Mucosa of gallbladder (tissue), 1 donor: ENCODE data around the gene PCDH9. TPM values are rescaled to one million over a fixed set of nuclear protein-coding genes. Genes with fewer than 3 reads are reported as not detected.

Source experiments
- DNase-seq: peaks from one replicate; pipeline ENCODE4 v3.0.0-alpha.2; 2020; ENCODE audit warnings: low spot score
- total RNA-seq: library from RNA; stranded (reverse); gene quantifications from one replicate; pipeline ENCODE4 v1.2.1, GENCODE V29; 2021
- donor health status: DM: no; HTN: no; CAD: no.

PCDH9 gene
- total RNA-seq, 1 donor from 2014 or later: 9.0 TPM

DNA sequence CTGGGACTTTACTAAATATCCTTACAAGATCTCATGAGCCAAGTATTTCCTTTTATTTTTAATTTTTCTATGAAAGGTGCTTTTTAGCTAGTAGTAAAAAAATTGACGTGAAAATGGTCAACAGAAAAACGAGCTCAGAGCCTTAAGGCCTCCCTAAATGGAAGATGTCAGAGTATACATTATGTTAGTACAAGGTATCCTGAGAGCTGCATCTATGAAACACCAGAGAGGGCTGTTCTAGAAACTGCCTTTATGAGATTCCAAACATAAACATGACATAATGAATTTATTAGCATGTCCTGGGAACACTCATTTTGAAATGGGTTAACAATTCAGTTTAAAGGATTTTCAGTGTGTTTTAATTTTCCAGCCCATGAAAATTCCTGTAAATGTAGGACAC lies 146.6 kb downstream of the PCDH9 start:
- DNase-seq: no peak

DNA sequence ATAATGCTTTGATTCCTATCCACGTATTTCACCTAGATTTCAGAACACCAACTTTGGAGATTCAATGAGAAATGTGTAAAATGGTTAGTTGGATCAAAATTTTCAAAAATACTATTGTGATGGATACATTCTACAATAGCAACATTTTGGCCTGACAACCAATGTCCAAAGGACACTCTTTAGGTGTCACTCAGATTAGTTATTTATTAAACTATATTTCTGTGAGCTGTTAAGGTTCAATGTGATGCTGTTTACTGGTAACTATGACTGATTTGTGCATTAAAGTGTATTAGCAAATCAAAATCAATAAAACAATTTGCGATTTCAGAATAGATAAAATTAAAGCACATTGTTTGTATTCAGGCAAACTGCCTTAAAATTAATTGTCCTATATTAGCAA lies 149.8 kb downstream of the PCDH9 start:
- no peak for DNase-seq

GRCh38 chr13:67078062-67078461 lies 152.1 kb downstream of the PCDH9 start:
- no peak for DNase-seq

DNA sequence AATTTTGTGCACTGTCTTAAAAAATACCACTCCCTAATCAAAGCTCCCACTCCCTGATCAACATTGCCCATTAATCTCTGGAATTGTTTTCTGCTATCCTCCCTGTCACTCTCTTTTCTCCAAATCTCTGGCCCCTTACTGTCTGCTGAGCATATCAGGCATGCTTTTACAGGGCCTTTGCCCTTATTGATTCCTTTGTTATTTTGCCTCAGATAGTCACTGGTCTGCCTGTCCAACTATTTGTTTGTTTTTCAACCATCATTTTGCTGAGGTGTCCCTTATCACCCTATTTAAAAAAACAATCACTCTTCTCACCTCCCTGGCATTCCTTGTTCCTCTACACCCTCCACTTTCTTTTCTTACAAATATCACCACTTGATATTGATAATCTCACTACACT lies 153.0 kb downstream of the PCDH9 start:
- no peak for DNase-seq

DNA sequence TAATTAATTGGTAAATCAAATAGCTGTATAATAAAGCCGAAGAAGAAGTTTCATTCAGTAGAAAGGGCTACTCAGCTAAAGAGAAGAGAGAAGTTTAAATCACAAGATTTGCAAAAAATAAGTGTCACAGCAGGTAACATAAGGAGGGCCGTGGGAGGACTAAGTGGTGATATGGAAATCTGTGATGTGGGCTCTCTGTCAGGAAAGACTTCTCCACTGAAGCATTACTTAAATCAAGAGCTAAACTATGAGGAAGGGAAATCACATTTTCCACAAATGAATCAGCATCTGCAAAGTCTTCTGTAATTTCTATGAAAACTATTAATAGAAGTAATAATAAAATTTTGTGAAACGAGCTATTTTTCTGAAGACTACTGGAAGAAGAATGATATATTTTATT lies 153.8 kb downstream of the PCDH9 start:
- DNase-seq: no peak

DNA sequence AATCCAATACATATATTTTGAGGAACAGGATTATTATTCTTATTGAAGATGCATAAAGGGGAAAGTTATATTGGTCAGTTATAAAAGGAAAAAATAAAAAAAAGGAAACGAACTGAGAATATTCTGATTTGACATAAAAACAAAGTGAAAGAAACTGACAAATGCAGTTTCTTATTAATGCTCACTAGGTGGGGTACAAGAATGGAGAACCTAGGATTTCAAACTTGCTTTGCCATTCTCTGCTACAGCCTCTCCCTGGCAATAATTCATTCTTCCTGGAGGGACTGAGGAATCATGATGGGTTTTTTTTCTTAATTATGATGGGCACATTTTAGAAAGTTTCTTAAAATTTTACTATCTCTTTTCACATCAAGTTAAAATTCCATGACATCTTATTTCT lies 154.9 kb downstream of the PCDH9 start:
- no peak for DNase-seq

DNA sequence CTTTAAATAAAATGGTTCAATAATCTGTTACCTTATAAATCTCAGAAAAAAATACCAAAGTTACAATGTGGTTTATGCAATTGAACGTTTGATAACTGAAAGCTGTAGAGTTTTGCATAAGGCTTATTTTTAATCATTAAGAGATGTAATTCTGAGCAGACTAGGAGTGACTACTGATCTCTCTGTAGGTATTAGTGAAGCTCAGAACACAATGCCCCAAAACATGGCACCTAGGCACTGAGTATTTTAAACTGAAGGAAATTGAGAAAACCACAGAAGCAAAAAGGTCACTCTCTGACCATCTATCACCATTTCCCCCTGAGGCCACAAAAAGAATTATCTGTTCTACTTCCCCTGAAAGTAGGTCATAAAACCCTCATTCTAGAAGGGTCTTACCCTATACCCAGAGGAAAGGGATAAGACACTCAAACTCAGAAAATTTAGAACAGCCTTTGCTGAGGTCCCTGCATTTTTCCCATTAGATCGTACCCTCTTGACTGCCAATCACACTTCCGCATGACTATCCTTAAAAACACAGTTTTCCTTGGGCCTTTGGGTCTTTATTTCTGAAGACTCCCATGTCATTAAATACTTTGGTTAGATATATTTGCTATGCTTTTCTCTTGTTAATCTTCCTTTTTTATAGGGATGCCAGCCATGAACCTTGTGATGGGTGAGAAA lies 158.1 kb downstream of the PCDH9 start:
- no peak for DNase-seq

- no peak for DNase-seq
Measured at GRCh38 chr13:67070306-67070705, 159.8 kb downstream of the PCDH9 start.

DNA sequence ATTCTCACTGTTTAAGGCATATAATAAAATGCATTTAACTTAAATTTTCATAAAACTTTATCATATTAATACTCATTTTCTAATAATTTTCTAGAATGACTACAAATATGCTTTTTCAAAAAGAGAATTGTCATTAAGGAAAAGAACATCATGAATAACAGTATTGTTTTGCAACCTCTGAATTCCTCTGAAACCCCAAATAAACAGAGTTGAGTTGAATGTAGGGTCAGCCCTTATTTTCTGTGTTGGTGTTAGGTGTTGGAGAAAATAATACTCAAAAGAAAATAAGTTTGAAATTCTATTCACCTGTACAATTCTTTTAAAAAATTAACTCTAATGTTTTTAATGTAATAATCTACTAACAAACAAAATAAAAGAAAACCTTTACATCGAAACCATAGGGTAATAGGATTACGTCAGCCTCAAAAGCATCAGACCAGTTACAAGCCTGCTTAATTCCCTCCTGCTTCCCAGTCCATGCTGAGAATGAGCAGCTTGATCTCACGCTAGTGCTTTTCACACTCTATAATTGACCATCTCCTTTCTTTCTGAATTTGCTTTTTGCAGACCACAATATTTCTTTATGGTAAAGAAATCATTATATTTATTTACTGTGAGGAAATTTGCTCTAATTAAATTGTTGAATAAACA lies 160.9 kb downstream of the PCDH9 start:
- DNase-seq: no peak

DNA sequence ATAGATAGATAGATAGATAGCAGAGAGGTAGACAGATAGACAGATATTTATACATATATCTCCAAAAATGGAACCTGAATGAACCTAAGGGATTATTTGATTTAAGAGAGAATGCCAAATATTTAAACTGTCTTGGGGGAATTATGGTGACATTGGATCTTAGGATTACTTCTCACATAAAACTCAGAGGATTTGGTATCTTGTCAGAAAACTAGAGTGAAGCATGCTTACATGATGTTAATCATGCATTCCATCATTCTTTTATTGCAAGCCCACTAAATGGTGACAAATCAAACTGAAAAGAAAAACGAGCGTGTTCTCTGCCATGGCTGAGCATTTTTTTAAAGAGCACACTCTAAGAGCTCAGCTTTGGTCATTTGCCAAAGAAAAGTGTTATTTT lies 165.2 kb downstream of the PCDH9 start:
- no peak for DNase-seq

DNA sequence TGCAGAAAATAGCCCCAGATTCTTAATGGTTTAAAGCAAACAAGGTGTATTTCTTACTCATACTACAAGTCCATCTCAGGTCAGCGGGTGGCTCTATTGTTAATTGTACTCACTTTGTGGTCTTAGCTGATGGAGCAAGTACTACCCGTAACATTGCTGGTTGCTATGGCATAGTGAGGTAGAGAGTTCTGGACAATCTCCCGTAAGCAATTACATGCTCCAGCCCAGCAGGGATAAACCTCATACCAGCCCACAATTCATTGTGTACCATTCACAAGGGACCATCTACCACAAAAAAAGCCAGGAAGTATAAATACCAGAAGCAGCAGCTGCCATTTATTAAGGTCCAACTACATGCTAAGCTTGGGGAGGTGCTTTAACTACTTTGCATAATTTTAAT lies 167.1 kb downstream of the PCDH9 start:
- no peak for DNase-seq

GRCh38 chr13:67062160-67062559 lies 168.0 kb downstream of the PCDH9 start:
- DNase-seq: no peak

GRCh38 chr13:67061750-67062149 lies 168.4 kb downstream of the PCDH9 start:
- DNase-seq: no peak

DNA sequence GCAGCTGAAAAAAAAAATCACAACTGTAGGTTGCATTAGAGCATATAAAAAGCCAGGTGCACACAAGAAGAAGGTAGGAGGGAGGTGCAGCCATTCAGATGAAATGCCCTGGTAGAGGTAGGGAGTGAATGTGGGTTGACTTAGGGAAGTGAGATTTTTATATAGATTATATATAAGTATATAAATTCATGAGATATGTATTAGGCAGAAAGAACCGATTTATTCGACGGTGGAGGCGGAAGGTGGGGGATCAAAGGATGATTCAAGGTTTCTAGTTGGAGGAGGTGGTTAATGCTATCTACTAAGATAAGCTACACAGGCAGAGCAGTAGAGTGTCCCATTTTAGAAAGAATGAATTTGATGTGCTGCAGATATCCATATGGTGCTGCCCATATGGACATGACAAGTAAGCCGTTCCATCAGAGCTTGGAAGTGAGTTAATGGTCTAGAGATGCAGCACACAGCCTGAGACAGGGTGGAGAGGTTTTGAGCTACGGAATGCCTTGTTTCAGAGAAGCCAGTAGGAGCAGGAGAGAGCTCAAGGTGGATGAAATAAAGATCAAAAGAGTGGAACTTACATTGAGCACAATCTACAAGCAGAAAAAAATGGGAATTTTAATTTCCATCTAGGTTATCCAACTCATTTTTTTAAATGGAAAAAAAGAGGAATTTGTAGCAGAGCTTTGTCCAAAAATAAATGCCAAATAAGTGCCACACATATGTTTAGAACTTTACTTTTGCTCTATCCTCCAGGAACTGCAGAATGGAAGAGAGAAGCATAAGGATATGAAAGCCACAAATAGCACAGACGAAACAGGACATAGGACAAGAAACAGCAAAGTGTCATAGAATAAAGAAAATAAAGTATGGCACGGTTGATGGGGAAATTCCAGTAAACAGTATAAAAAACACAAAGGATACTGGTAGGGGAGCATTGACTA lies 177.3 kb downstream of the PCDH9 start:
- no peak for DNase-seq

DNA sequence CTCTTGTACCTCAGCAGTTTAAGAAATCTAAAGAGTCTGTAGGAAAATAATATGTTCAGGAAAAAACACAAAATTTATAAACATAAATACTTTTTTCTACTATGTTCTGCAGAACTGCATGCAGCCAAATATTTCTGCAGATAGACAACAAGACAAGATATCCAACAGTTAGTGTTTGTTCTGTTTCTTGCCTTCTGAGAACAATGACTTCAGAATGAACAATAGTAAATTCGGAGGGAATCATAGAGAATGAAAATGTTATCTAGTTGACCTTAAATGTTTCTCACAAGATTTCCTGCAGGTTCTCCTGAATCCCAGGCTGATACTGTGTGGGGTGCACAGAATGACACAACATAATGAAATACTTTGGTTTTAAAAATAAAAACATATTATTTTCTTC lies 180.4 kb downstream of the PCDH9 start:
- DNase-seq: no peak

GRCh38 chr13:67048821-67049150 lies 181.3 kb downstream of the PCDH9 start:
- DNase-seq: no peak

- no peak for DNase-seq
Measured at GRCh38 chr13:67048084-67048820, 181.9 kb downstream of the PCDH9 start.

GRCh38 chr13:67045357-67045756 lies 184.8 kb downstream of the PCDH9 start:
- no peak for DNase-seq

GRCh38 chr13:67043901-67044300 lies 186.2 kb downstream of the PCDH9 start:
- DNase-seq: no peak

DNA sequence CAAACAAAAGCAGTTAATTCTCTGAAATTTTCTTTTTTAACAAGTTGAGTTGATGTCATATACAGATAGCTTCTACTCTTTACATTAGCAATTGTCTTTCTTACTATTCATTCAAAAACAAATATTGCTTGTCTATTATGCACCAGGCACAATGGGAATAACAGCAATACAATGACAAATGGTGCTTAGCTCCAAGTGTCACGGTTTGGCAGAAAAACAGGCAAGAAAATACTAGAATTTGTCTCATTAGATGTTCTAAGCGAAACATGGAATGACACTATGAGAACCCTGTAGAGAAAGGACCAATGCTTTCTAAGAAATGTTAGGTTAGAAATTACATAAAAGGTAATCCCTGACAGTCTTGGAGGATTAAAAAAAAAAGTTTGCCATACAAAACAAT lies 187.6 kb downstream of the PCDH9 start:
- DNase-seq: no peak

- DNase-seq: no peak
Measured at GRCh38 chr13:67036699-67037457, 193.3 kb downstream of the PCDH9 start.
